ENCODE results near the gene TTC21B. TPM values are rescaled to one million over a fixed set of nuclear protein-coding genes. Genes with fewer than 3 reads are reported as not detected.

Gene TTC21B
- 11.9 and 15.7 TPM in 2 replicates for total RNA-seq

DNA sequence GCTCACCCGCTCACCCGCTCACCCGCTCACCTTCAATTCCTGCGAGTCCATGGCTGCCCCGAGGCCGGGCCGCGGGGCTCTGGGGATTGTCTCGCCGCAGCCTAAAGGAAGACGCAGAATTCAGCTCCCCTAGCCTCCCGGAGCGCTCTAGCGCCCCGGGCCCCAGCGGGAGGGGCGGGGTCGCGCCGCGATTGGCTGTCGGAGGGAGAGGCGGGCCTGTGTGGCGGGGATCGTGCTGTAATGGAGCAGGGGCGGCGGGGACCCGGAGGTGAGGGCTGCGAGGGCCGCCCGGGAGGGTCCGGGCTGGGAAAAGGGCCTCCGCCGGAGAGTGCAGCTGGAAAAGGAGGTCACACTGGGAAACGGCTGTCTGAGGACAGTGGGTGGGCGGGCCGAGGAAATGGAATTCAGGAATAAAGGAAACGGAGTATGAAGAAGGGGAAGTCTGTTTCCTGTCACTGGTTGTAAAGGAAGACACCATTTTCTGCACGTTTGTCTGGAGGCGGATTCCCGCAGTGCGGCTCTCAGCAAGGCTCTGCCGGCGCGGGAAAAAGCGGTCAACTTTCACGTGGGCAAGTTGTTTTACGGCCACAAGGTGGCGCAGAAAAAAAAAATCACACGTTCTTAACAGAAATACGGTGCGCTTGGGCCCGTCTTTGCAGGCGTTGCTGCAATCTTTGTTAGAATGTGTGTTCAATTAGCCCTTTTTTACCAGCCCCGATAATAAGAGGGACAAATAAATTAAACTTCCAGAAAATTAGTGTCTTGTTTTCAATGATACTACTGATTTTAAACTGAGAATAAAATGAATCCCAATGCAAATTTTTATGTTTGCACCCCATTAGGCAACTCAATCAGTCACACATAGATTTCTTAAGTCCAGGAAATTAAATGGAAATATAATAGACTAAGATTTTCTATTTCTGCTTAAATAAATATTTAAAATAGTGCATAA, at the start of gene TTC21B:
TTC21B (minus strand) TSS at position 122 of the 952 bp plus-strand sequence; CDS start at position 51, 71 bp downstream.

Other genes with a start within 250 kb of the TTC21B start
- gene GALNT3, start 159.5 kb downstream of the TTC21B start, total RNA-seq, result 63.1 and 78.2 TPM in 2 replicates
- under 0.01 TPM in 1 of 2 replicates, not detected in the other for gene SCN1A, start 174.2 kb upstream of the TTC21B start, total RNA-seq

Measured in tracheal epithelial cell (primary cell).